ENCODE data around the gene TJP1. TPM values are rescaled to one million over a fixed set of nuclear protein-coding genes. Genes with fewer than 3 reads are reported as not detected.
"Not testable (repeated sequence)": the region's sequence is repeated elsewhere in the genome, so short reads cannot be mapped to it uniquely, and the experiment has no call there.

Gene TJP1
- total RNA-seq, 2 experiments from 2014 or later: not detected

DNA sequence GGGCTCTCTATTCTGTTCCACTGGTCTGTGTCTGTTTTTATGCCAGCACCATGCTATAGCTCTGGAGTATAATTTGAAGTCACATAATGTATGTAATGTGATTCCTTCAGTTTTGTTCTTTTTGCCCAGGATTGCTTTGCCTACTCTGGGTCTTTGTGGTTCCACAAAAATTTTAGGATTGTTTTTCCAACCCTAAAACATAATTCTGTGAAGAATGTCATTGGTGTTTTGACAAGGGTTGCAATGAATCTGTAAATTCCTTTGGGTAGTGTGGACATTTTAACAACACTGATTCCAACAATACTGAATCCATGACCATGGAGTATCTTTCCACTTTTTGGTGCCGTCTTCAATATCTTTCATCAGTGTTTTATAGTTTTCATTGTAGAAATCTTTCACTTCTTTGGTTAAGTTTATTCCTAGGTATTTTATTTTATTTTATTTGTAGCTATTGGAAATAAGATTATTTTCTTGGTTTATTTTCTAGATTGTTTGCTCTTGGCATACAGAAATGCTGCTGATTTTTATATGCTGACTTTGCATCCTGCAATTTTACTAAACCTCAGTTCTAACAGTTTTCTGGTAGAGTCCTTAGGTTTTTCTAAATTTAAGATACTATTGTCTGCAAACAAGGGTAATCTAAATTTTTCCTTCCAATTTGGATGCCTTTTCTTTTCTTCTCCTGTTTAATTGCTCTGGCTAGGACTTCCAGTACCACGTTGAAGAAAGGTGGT is 29.7 kb downstream of the TJP1 start:
- Mint-ChIP-seq H3K9me3 (no peaks in the 10 kb centered on the region), H3K4me1 (no peaks in the 10 kb centered on the region), H3K27ac (no peak overlapping the region), H3K36me3 (no peaks in the 10 kb centered on the region), H3K27me3 (peaks cover 74% of the 10 kb centered on the region), H3K4me3 (no peak overlapping the region)
- no peak for DNase-seq

DNA sequence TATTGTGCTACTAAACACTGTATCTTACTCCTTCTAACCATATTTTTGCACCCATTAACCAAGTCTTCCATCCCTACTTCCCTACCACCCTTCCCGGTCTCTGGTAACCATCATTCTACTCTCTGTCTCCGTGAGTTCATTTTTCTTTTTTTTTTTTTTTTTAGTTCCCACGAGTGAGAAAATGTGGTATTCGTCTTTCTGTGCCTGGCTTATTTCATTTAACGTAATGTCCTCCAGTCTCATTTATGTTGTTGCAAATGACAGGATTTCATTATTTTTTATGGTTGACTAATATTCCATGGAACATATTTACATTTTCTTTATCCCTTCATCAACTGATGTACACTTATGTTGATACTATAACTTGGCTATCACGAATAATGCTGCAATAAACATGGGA is 31.7 kb downstream of the TJP1 start:
- no peak overlapping the region for H3K27ac Mint-ChIP-seq
- no peak for DNase-seq
- no peaks in the 10 kb centered on the region for H3K4me1 Mint-ChIP-seq
- peaks cover 70% of the 10 kb centered on the region for H3K27me3 Mint-ChIP-seq
- H3K36me3 Mint-ChIP-seq: no peaks in the 10 kb centered on the region
- no peaks in the 10 kb centered on the region for H3K9me3 Mint-ChIP-seq
- H3K4me3 Mint-ChIP-seq: no peak overlapping the region

DNA sequence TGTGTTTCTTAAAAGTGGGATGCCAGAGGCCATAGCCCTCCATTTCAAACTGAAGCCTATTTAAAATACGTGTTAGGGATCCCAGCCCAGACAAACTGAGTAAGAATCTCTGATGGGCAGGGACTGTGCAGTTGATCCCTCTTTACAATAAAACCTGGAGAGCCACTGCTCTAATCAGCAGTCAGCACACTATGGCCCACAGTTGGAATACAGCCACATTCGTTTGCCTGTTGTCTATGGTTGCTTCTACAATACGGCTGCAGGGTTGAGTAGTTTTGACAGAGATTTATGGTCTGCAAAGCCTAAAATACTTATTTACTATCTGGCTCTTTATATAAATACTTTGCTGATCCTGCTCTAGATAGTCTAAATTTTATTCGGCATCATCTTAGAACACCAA is 32.4 kb downstream of the TJP1 start:
- H3K27me3 Mint-ChIP-seq: peaks cover 70% of the 10 kb centered on the region
- no peaks in the 10 kb centered on the region for H3K9me3 Mint-ChIP-seq
- H3K36me3 Mint-ChIP-seq: no peaks in the 10 kb centered on the region
- no peak for DNase-seq
- H3K4me1 Mint-ChIP-seq: no peaks in the 10 kb centered on the region
- H3K27ac Mint-ChIP-seq: no peak overlapping the region
- H3K4me3 Mint-ChIP-seq: no peak overlapping the region

DNA sequence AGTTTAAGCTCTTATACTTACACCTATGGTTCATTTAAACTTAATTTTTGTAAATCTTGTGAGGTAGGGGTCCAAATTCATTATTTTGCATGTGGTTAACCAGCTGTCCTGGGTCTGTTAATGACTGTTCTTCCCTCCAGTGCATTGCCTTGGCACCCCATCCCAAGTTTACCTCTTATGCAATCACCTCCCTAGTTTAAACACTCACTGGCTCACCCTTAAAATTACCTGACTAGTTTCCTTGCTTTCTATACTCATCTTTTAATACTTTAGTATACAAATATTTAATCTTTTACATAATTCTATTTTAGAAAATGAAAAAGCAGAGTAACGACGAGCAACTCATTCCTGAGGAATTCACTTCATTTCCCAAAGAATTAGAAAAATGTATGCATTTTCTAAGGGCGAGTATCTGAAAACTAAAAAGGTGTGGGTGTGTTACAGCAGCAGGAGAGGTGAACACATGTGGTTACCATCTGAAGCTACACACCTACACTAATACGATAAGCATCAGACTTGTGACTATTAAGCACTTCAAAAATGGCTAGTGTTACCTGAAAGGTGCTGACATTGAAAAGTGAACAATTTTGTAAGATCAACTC is 33.7 kb downstream of the TJP1 start:
- Mint-ChIP-seq H3K36me3 (no peaks in the 10 kb centered on the region), H3K4me3 (no peak overlapping the region), H3K4me1 (no peaks in the 10 kb centered on the region), H3K27ac (no peak overlapping the region), H3K27me3 (peaks cover 58% of the 10 kb centered on the region), H3K9me3 (no peaks in the 10 kb centered on the region)
- no peak for DNase-seq

DNA sequence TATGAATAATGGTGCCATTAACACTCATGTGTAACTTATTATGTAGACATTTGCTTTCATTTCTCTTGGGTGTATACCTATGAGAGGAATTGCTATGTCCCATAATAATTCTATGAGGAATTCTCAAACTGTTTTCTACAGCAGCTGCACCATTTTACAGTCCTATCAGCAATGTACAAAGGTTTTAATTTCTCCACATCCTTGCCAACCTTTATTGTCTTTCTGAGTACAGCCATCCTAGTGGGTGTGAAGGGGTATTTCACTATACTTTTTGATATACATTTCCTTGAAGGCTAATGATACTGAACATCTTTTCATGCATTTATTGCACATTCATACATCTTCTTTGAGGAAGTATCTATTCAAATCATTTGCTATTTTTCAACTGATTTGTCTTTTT is 34.5 kb downstream of the TJP1 start:
- Mint-ChIP-seq H3K9me3 (no peaks in the 10 kb centered on the region), H3K27ac (no peak overlapping the region), H3K4me1 (no peaks in the 10 kb centered on the region), H3K4me3 (no peak overlapping the region), H3K36me3 (no peaks in the 10 kb centered on the region), H3K27me3 (peaks cover 54% of the 10 kb centered on the region)
- DNase-seq: no peak

DNA sequence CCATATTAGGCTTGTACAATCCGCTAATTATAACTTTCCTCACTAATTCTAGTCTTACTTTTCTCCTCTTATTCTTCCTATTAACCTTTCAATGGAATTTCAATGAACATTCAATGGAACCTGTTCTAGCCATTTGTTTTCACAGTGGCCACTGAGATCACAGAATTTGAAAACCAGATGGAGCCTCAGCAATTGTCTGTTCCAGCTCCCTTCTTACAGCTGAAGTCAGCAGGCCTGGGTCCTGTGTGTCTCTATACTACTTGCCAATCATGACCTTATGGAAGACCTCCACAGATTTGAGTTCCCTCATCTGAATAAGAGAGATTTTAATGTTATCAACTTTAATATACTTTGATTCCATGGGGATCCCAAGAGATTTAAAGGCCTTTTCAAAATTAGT is 36.6 kb downstream of the TJP1 start:
- no peaks in the 10 kb centered on the region for H3K4me1 Mint-ChIP-seq
- H3K9me3 Mint-ChIP-seq: no peaks in the 10 kb centered on the region
- DNase-seq: no peak
- peaks cover 52% of the 10 kb centered on the region for H3K27me3 Mint-ChIP-seq
- no peaks in the 10 kb centered on the region for H3K36me3 Mint-ChIP-seq
- no peak overlapping the region for H3K27ac Mint-ChIP-seq
- no peak overlapping the region for H3K4me3 Mint-ChIP-seq

DNA sequence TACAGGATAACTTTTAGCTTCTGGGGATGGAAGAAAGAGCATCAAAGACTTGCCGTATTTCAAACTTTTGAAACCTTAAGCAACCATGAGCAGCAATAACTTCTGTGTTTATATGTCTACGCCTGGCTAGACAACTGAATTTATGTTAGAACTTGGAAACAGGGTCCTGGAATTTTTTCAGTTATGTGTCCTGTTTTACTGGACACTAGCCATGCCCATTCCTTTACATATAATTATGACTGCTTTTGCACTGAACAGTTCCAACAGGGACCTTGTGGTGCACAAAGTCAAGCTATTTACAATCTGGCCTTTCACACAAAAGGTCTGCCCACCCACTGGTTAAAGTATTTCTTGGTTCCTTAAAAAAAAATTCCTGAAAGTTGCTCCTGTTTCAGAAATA is 37.1 kb downstream of the TJP1 start:
- Mint-ChIP-seq H3K36me3 (no peaks in the 10 kb centered on the region), H3K4me3 (no peak overlapping the region), H3K27ac (no peak overlapping the region), H3K9me3 (no peaks in the 10 kb centered on the region), H3K4me1 (no peaks in the 10 kb centered on the region), H3K27me3 (peaks cover 52% of the 10 kb centered on the region)
- no peak for DNase-seq

DNA sequence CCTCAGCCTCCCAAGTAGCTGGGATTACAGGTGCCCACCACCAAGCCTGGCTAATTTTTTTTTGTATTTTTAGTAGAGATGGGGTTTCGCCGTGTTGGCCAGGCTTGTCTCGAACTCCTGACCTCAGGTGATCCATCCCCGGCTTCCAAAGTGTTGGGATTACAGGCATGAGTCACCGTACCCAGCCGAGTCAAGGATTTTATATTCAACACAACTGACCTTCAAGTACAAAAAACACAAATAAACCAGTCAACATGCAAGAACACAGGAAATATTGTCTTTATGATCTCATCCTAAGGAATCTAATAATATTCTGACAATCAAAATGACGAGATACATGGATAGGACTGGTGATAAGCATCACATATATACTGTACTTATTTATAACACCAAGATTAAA is 37.9 kb downstream of the TJP1 start:
- Mint-ChIP-seq H3K36me3 (no peaks in the 10 kb centered on the region), H3K27me3 (peaks cover 53% of the 10 kb centered on the region), H3K4me1 (no peaks in the 10 kb centered on the region), H3K27ac (no peak overlapping the region), H3K4me3 (no peak overlapping the region), H3K9me3 (no peaks in the 10 kb centered on the region)
- DNase-seq: no peak

DNA sequence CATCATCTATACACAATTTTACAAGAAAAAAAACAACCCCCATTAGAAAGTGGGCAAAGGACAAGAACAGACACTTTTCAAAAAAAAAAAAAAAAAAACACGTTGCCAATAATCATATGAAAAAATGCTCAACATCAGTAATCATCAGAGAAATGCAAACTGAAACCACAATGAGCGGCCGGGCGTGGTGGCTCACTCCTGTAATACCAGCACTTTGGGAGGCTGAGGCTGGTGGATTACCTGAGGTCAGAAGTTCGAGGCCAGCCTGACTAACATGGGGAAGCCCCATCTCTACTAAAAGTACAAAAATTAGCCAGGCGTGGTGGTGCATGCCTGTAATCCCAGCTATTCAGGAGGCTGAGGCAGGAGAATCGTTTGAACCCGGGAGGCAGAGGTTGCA is 39.5 kb downstream of the TJP1 start:
- H3K27ac Mint-ChIP-seq, H3K4me3 Mint-ChIP-seq, DNase-seq, H3K4me1 Mint-ChIP-seq, H3K9me3 Mint-ChIP-seq, H3K36me3 Mint-ChIP-seq: not testable (repeated sequence)
- H3K27me3 Mint-ChIP-seq: peaks cover 57% of the 10 kb centered on the region

DNA sequence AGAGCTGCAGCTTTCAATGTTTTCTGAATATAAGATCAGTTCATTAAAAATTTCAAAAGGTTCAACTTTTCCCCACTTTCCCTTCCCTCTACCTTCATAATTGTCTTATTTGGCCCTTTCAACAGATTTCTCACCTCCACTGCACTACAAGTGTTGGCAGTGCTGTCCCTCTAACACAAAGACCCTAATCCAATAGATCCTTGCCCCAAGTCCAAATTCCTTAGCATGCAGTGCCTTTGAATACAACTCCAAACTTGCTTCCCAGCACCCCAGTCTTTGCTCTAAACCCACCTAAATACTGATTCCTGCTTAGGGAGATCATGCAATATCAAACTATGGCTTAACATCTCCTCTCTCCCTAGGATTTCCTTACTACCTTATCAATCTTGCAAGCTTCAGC is 43.9 kb downstream of the TJP1 start:
- peaks cover 66% of the 10 kb centered on the region for H3K27me3 Mint-ChIP-seq
- no peaks in the 10 kb centered on the region for H3K36me3 Mint-ChIP-seq
- no peaks in the 10 kb centered on the region for H3K9me3 Mint-ChIP-seq
- no peak overlapping the region for H3K4me3 Mint-ChIP-seq
- H3K4me1 Mint-ChIP-seq: no peaks in the 10 kb centered on the region
- H3K27ac Mint-ChIP-seq: no peak overlapping the region
- no peak for DNase-seq

DNA sequence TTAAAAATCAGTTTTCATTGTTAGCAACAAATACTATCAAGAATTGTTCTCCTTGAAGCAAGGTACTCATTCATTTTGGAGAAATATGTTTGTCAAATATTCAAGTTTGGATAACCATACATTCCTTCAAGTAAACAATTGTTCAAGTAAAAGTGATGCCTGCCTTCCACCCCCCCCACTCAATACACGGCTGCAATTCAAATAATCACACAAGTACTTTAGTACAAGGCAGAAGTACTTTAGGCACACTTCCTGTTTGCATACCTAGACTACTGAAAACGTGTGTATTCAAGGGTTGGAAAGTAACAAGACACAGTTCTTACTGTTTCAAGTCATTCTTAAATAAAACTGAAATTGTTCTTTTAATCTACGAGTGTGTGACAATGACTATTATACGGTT is 45.4 kb downstream of the TJP1 start:
- no peaks in the 10 kb centered on the region for H3K4me1 Mint-ChIP-seq
- peaks cover 74% of the 10 kb centered on the region for H3K27me3 Mint-ChIP-seq
- DNase-seq: no peak
- H3K36me3 Mint-ChIP-seq: no peaks in the 10 kb centered on the region
- H3K9me3 Mint-ChIP-seq: no peaks in the 10 kb centered on the region
- no peak overlapping the region for H3K4me3 Mint-ChIP-seq
- no peak overlapping the region for H3K27ac Mint-ChIP-seq

DNA sequence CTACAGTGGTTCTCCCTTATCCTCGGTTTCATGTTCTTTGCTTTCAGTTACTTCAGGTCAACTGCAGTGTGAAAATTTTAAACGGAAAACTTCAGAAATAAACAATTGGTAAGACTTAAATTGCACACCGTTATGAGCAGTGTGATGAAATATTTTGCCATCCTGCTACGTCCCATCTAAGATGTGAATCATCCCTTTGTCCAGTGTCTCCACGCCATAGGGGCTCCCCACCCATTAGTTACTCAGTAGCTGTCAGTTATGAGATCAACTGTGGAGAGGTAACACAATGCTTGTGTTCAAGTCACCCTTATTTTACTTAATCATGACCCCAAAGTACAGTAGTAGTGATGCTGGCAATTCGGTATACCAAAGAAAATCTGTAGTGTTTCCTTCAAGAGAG is 47.4 kb downstream of the TJP1 start:
- no peak overlapping the region for H3K27ac Mint-ChIP-seq
- no peak for DNase-seq
- H3K4me1 Mint-ChIP-seq: no peaks in the 10 kb centered on the region
- H3K9me3 Mint-ChIP-seq: no peaks in the 10 kb centered on the region
- peaks cover 59% of the 10 kb centered on the region for H3K27me3 Mint-ChIP-seq
- H3K36me3 Mint-ChIP-seq: no peaks in the 10 kb centered on the region
- no peak overlapping the region for H3K4me3 Mint-ChIP-seq

DNA sequence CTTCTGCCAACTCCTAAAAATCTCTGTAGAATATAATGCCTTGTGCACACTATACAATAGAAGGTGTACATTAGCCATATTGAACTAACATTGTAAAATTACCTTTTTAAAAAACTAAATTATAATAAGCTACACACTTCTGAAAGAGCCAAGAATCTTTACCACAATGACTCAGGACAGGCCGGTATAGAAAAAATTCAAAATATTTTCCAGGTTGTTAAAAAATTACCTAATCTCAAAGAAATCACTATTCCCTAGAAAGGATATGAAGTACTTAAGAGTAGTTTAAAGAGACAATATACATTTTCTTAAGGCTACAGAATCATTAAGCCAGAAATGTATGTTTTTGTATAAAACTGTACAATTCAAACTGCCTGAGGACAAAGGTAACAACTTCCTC is 48.5 kb downstream of the TJP1 start:
- DNase-seq: no peak
- Mint-ChIP-seq H3K27ac (no peak overlapping the region), H3K4me3 (no peak overlapping the region), H3K36me3 (no peaks in the 10 kb centered on the region), H3K27me3 (peaks cover 49% of the 10 kb centered on the region), H3K9me3 (no peaks in the 10 kb centered on the region), H3K4me1 (no peaks in the 10 kb centered on the region)

DNA sequence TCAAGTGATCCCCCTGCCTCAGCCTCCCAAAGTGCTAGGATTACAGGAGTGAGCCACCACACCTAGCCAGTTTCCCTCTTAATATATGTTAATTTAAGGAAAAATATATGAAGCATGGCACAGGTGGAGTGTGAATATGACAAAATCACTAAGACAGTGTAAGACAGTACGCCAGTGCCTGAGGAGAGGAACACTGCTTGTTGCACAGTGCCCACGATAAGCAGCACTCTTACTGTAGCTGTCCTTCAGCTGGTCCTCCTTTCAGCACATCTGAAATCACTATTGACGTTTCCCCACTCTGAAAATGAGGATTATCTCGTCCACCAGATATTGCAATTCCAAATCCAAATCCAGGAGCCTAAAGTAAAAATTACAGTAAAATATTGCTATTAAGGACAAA is 49.3 kb downstream of the TJP1 start:
- H3K27me3 Mint-ChIP-seq: peaks cover 42% of the 10 kb centered on the region
- no peak overlapping the region for H3K27ac Mint-ChIP-seq
- no peaks in the 10 kb centered on the region for H3K4me1 Mint-ChIP-seq
- H3K36me3 Mint-ChIP-seq: no peaks in the 10 kb centered on the region
- no peak overlapping the region for H3K4me3 Mint-ChIP-seq
- no peak for DNase-seq
- H3K9me3 Mint-ChIP-seq: no peaks in the 10 kb centered on the region

DNA sequence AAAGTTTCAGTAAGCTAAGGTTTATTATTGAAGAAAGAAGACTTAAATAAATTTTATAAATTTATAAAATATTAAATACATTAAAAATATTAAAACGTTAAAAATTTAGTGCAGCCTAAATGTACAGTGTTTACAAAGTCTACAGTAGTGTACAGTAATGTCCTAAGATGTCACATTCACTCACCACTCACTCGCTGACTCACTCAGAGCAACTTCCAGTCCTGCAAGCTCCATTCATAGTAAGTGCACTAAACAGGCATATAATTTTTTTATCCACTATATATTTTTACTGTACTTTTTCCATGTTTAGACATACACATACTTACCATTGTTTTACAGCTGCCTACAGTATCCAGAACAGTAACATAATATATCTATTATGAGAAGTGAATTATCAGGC is 51.5 kb downstream of the TJP1 start:
- Mint-ChIP-seq H3K27me3 (peaks cover 42% of the 10 kb centered on the region), H3K36me3 (no peaks in the 10 kb centered on the region), H3K27ac (no peak overlapping the region), H3K9me3 (no peaks in the 10 kb centered on the region), H3K4me3 (no peak overlapping the region), H3K4me1 (no peaks in the 10 kb centered on the region)
- DNase-seq: no peak

DNA sequence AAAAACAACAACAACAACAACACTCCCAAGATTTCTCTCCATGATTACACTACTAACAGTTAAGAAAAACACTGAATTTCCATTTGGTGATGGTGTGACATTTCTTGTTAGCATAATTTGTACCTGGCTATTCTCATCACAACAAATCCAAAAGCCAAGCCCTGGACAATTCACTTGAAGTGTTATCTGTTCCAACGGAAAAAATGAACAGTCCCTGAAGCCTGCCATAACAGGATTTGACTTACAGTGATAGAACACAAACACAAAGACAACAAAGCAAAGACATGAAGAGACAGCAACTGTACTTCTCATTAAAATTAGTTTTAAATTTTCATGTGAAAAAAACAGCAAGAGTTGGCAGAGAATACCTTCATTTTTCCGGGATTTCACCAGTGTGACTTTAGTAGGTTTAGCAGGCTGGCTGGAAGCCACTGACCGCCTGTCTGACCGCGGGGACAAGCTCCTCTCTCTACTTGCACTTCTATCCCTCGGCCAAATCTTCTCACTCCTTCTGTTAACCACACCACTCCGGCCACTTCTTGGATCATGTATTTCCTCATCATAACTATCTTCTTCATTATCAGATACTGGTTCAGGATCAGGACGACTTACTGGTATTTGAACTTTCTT is 56.3 kb downstream of the TJP1 start:
- Mint-ChIP-seq H3K9me3 (no peaks in the 10 kb centered on the region), H3K27me3 (peaks cover 24% of the 10 kb centered on the region), H3K36me3 (no peaks in the 10 kb centered on the region), H3K4me3 (no peak overlapping the region), H3K4me1 (no peaks in the 10 kb centered on the region), H3K27ac (no peak overlapping the region)
- DNase-seq: no peak
